Tibial nerve (tissue), 4 donors: Measurements from ENCODE around the gene CADPS2.

Experiments used
- EP300 ChIP-seq, 2 donors: sonication (generic); formaldehyde crosslinking; IDR thresholded peaks; one replicate each; pipeline ENCODE4 v1.6.1; 2017; ENCODE audit warnings: antibody characterized with exemption in 2 of 2, mild to moderate bottlenecking in 1 of 2
- POLR2A ChIP-seq, 2 donors: fragments of 450-650 bp; IDR thresholded peaks; one replicate each; pipeline ENCODE4 v1.6.1; 2017; ENCODE audit warnings: antibody characterized with exemption in 2 of 2, mild to moderate bottlenecking in 2 of 2, moderate library complexity in 2 of 2
- TF ChIP-seq, protein P1 (sequence below), 5 experiments: fragments of 200-600 bp in 3 of 5; fragments of 450-650 bp in 2 of 5; sonication (generic) in 3 of 5; IDR thresholded peaks; one replicate each; pipeline ENCODE4 v1.5.1; 2016 to 2019; ENCODE audit warnings: antibody characterized with exemption in 5 of 5, mild to moderate bottlenecking in 3 of 5, moderate library complexity in 2 of 5

DNA sequence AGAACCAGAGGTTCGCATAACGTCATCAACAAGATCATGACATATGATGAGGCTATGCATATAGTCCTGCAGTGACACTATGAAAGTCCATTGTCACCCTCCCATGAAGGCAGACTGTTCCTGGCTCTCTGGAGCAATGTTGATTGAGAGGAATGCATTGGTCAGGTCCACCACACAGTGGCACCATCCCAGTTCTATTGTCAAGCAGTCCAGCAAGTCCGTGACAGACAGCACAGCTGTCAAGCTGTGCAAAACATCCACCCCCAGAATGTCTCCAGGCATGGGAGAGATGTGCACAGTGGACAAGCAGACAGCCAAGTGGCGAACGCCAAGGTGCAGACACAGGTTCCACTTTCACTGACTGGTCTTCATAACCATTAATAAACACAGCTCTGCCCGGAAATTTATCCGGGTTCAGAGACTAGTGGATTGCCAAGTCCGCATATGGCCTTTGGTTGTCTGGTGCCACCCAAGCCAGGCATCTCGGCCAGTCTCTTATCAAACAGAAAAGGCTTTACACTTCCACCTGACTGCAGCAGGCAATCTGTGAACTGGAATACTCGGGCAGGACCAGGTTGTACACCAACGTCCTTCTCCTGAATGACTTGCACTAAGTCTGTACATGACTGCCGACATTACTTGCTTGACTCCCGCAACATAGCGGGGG is 194.6 kb downstream of the CADPS2 start:
- TF ChIP-seq, protein P1, sequence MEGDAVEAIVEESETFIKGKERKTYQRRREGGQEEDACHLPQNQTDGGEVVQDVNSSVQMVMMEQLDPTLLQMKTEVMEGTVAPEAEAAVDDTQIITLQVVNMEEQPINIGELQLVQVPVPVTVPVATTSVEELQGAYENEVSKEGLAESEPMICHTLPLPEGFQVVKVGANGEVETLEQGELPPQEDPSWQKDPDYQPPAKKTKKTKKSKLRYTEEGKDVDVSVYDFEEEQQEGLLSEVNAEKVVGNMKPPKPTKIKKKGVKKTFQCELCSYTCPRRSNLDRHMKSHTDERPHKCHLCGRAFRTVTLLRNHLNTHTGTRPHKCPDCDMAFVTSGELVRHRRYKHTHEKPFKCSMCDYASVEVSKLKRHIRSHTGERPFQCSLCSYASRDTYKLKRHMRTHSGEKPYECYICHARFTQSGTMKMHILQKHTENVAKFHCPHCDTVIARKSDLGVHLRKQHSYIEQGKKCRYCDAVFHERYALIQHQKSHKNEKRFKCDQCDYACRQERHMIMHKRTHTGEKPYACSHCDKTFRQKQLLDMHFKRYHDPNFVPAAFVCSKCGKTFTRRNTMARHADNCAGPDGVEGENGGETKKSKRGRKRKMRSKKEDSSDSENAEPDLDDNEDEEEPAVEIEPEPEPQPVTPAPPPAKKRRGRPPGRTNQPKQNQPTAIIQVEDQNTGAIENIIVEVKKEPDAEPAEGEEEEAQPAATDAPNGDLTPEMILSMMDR (IDR thresholded peaks at IDR 0.05): no peak
- TF ChIP-seq POLR2A (IDR thresholded peaks at IDR 0.05) (no peak), EP300 (IDR thresholded peaks at IDR 0.05) (no peak)
